Thyroid gland (tissue), 4 donors: Measurements from ENCODE around the gene F13B. TPM values are rescaled to one million over a fixed set of nuclear protein-coding genes. Genes with fewer than 3 reads are reported as not detected.

ENCODE experiments used
- DNase-seq, 2 donors: peaks; one replicate each; pipeline ENCODE4 v3.0.0-alpha.2; 2019
- H3K27ac ChIP-seq, 3 donors: fragments of 200-600 bp; sonication (generic); 1 replicate in 2 of 3; 2 replicates in 1 of 3; pipeline ENCODE4 v1.5.1; 2016 to 2019; ENCODE audit warnings: mild to moderate bottlenecking in 1 of 3, moderate library complexity in 1 of 3
- H3K27me3 ChIP-seq: fragments of 200-600 bp; sonication (generic); one replicate; pipeline ENCODE4 v1.5.1; 2019
- H3K36me3 ChIP-seq, 2 donors: fragments of 200-600 bp; sonication (generic); one replicate each; pipeline ENCODE4 v1.5.1; 2016 to 2019
- H3K4me1 ChIP-seq, 2 donors: fragments of 200-600 bp; sonication (generic); one replicate each; pipeline ENCODE4 v1.5.1; 2017 to 2019
- H3K4me3 ChIP-seq, 3 donors: fragments of 200-600 bp; sonication (generic); replicated peaks in 1 of 3; 1 replicate in 2 of 3; 2 replicates in 1 of 3; pipeline ENCODE4 v1.5.1; 2016; ENCODE audit warnings: mild to moderate bottlenecking in 1 of 3
- H3K9me3 ChIP-seq: fragments of 200-600 bp; sonication (generic); one replicate; pipeline ENCODE4 v1.5.1; 2017
- CTCF ChIP-seq, 6 experiments: fragments of 200-600 bp in 3 of 6; fragments of 450-650 bp in 3 of 6; sonication (generic) in 3 of 6; IDR thresholded peaks; one replicate each; pipeline ENCODE4 v1.5.1; 2016 to 2019; ENCODE audit warnings: antibody characterized with exemption in 6 of 6, mild to moderate bottlenecking in 2 of 6, inconsistent platforms in 1 of 6, moderate library complexity in 1 of 6
- POLR2A ChIP-seq, 2 donors: fragments of 450-650 bp; IDR thresholded peaks; one replicate each; pipeline ENCODE4 v1.6.1; 2017; ENCODE audit warnings: antibody characterized with exemption in 2 of 2, mild to moderate bottlenecking in 2 of 2, moderate library complexity in 1 of 2
- WGBS, 2 donors: methylation state at CpG; one replicate each; pipeline ENCODE4 v1.1.5; 2017; 5-methylcytosine and 5-hydroxymethylcytosine counted together
- intact Hi-C: fragments of 100-400 bp; cut with DNase I; formaldehyde crosslinking; loops from one replicate; pipeline ENCODE4 v1.15.1; 2023
- total RNA-seq, 4 donors: library from RNA; depleted of rRNA; stranded (reverse); fragments of >200 nt; gene quantifications; one replicate each; pipeline ENCODE4 v1.2.3, GENCODE V29; 2016

The F13B gene
- total RNA-seq, 4 donors from 2014 or later = not detected

GRCh38 chr1:197021716-197022115, 45.3 kb downstream of the F13B start:
- Histone ChIP-seq H3K27ac (no peak overlapping the region), H3K36me3 (no peaks in the 10 kb centered on the region), H3K27me3 (no peaks in the 10 kb centered on the region), H3K9me3 (no peaks in the 10 kb centered on the region), H3K4me3 (no peak overlapping the region), H3K4me1 (no peaks in the 10 kb centered on the region)
- TF ChIP-seq CTCF (IDR thresholded peaks at IDR 0.05) (no peak), POLR2A (IDR thresholded peaks at IDR 0.05) (no peak)
- no peak for DNase-seq
- WGBS, 2 donors = 44% methylated on average over 4 of the region's 4 CpGs
- intact Hi-C loops = no loop called here

- H3K27ac ChIP-seq = no peak overlapping the region
- no peaks in the 10 kb centered on the region for H3K9me3 ChIP-seq
- TF ChIP-seq POLR2A (IDR thresholded peaks at IDR 0.05) (no peak), CTCF (IDR thresholded peaks at IDR 0.05) (no peak)
- H3K4me3 ChIP-seq = no peak overlapping the region
- intact Hi-C loops = no loop called here
- 75 to 80% methylated on average over 8 of the region's 8 CpGs for WGBS, 2 donors
- no peaks in the 10 kb centered on the region for H3K36me3 ChIP-seq
- H3K27me3 ChIP-seq = no peaks in the 10 kb centered on the region
- no peaks in the 10 kb centered on the region for H3K4me1 ChIP-seq
- DNase-seq = no peak
These were observed 49.4 kb downstream of the F13B start for GRCh38 chr1:197017558-197018146.

DNA sequence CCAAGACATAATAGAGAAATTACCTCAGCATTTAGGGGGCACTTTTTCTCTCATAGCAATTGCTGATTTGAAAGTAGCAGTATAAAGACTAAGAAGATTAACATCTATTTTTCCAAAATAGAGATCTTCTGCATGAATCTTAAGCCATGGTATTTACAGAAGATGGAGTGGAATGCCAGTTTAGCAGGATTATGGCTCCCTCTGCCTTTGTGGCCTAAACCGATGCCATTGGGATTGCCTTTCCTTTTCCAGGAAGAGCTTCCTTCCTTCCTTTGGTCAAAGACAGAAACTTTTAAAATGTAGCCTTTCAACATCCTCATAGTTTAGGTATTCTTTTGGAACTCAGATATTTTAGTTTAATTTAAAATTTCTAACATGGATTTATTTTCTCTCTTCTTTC, 50.3 kb downstream of the F13B start:
- Histone ChIP-seq H3K4me1 (no peaks in the 10 kb centered on the region), H3K27ac (no peak overlapping the region), H3K27me3 (no peaks in the 10 kb centered on the region), H3K36me3 (no peaks in the 10 kb centered on the region), H3K9me3 (no peaks in the 10 kb centered on the region), H3K4me3 (no peak overlapping the region)
- DNase-seq = no peak
- 77 to 81% methylated on average over 1 of the region's 1 CpG for WGBS, 2 donors
- intact Hi-C loops = no loop called here
- no peak for TF ChIP-seq POLR2A (IDR thresholded peaks at IDR 0.05)
- no peak for TF ChIP-seq CTCF (IDR thresholded peaks at IDR 0.05)

- WGBS, 2 donors = 93 to 96% methylated on average over 3 of the region's 3 CpGs
- intact Hi-C loops = no loop called here
- H3K4me3 ChIP-seq = no peak overlapping the region
- no peaks in the 10 kb centered on the region for H3K9me3 ChIP-seq
- no peaks in the 10 kb centered on the region for H3K27me3 ChIP-seq
- DNase-seq = no peak
- H3K36me3 ChIP-seq = no peaks in the 10 kb centered on the region
- TF ChIP-seq CTCF (IDR thresholded peaks at IDR 0.05) = no peak
- no peak for TF ChIP-seq POLR2A (IDR thresholded peaks at IDR 0.05)
- H3K4me1 ChIP-seq = no peaks in the 10 kb centered on the region
- H3K27ac ChIP-seq = no peak overlapping the region
These were observed 53.8 kb downstream of the F13B start for GRCh38 chr1:197013234-197013633.

- no peak for DNase-seq
- no peaks in the 10 kb centered on the region for H3K4me1 ChIP-seq
- WGBS, 2 donors = 89 to 97% methylated on average over 1 of the region's 1 CpG
These were observed 55.4 kb downstream of the F13B start for GRCh38 chr1:197011614-197012013.

More at GRCh38 chr1:197011614-197012013, 55.4 kb downstream of the F13B start:
- Histone ChIP-seq H3K9me3 (no peaks in the 10 kb centered on the region), H3K36me3 (no peaks in the 10 kb centered on the region), H3K4me3 (no peak overlapping the region), H3K27me3 (no peaks in the 10 kb centered on the region), H3K27ac (no peak overlapping the region)
- intact Hi-C loops = no loop called here
- TF ChIP-seq POLR2A (IDR thresholded peaks at IDR 0.05) = no peak
- no peak for TF ChIP-seq CTCF (IDR thresholded peaks at IDR 0.05)
